Mesenchymal stem cell (in vitro differentiated cells and primary cell): Measurements from ENCODE around the gene ABCD3.

ENCODE experiments used
- DNase-seq: peaks from one replicate; pipeline ENCODE4 v3.0.0-alpha.2; 2013
- H2AFZ ChIP-seq: one replicate; pipeline ENCODE4 v1.6.1; 2013; ENCODE audit warnings: low read depth, mild to moderate bottlenecking, control low read depth, inconsistent platforms, low read length, moderate library complexity
- H2AK5ac ChIP-seq: 2 replicates; pipeline ENCODE4 v1.6.1; 2013; ENCODE audit warnings: low read length, moderate library complexity, mild to moderate bottlenecking, inconsistent platforms; ENCODE audit not compliant: severe bottlenecking
- H2BK120ac ChIP-seq: one replicate; pipeline ENCODE4 v1.6.1; 2013; ENCODE audit warnings: low read depth, mild to moderate bottlenecking, inconsistent platforms, low read length, moderate library complexity
- H2BK12ac ChIP-seq, 2 experiments: one replicate each; pipeline ENCODE4 v1.6.1; 2013; ENCODE audit warnings: inconsistent platforms in 2 of 2, low read length in 2 of 2, mild to moderate bottlenecking in 2 of 2, moderate library complexity in 2 of 2, control low read depth in 1 of 2
- H2BK15ac ChIP-seq: one replicate; pipeline ENCODE4 v1.6.1; 2013; ENCODE audit warnings: mild to moderate bottlenecking, low read depth, inconsistent platforms; ENCODE audit not compliant: poor library complexity, severe bottlenecking
- H2BK5ac ChIP-seq: 2 replicates; pipeline ENCODE4 v1.6.1; 2013; ENCODE audit warnings: low read depth, mild to moderate bottlenecking, low read length, control low read depth, inconsistent platforms; ENCODE audit not compliant: poor library complexity, severe bottlenecking
- H3K14ac ChIP-seq, 2 experiments: one replicate each; pipeline ENCODE4 v1.6.1; 2013; ENCODE audit warnings: inconsistent platforms in 2 of 2, low read length in 2 of 2, control low read depth in 1 of 2, mild to moderate bottlenecking in 1 of 2, moderate library complexity in 1 of 2
- H3K18ac ChIP-seq, 2 experiments: one replicate each; pipeline ENCODE4 v1.6.1; 2013; ENCODE audit warnings: inconsistent platforms in 2 of 2, low read length in 2 of 2, control low read depth in 1 of 2, low read depth in 1 of 2, mild to moderate bottlenecking in 1 of 2
- H3K23ac ChIP-seq, 2 experiments: one replicate each; pipeline ENCODE4 v1.6.1; 2013; ENCODE audit warnings: inconsistent platforms in 2 of 2, low read length in 2 of 2, mild to moderate bottlenecking in 2 of 2, moderate library complexity in 2 of 2, control low read depth in 1 of 2
- H3K27ac ChIP-seq: 2 replicates; pipeline ENCODE4 v1.5.1; 2013; ENCODE audit warnings: mild to moderate bottlenecking, moderate library complexity, low read length, control low read depth, inconsistent platforms; ENCODE audit not compliant: poor library complexity, severe bottlenecking
- H3K27me3 ChIP-seq, 2 experiments: 2 replicates each; pipeline versions ENCODE4 v1.6.1 to v1.7.0; 2013; ENCODE audit warnings: low read length in 2 of 2, mild to moderate bottlenecking in 2 of 2, moderate library complexity in 2 of 2, control low read depth in 1 of 2, inconsistent platforms in 1 of 2; ENCODE audit not compliant: control insufficient read depth in 1 of 2, insufficient read depth in 1 of 2
- H3K36me3 ChIP-seq, 2 experiments: 2 replicates each; pipeline versions ENCODE4 v1.6.1 to v1.7.0; 2013; ENCODE audit warnings: low read length in 2 of 2, control low read depth in 1 of 2, inconsistent platforms in 1 of 2, low read depth in 1 of 2, mild to moderate bottlenecking in 1 of 2; ENCODE audit not compliant: insufficient read depth in 2 of 2, control insufficient read depth in 1 of 2
- H3K4ac ChIP-seq, 2 experiments: one replicate each; pipeline ENCODE4 v1.6.1; 2013; ENCODE audit warnings: inconsistent platforms in 2 of 2, low read length in 2 of 2, mild to moderate bottlenecking in 2 of 2, moderate library complexity in 2 of 2, control low read depth in 1 of 2, low read depth in 1 of 2
- H3K4me1 ChIP-seq: 2 replicates; pipeline ENCODE4 v1.6.1; 2013; ENCODE audit warnings: low read depth, low read length, control low read depth; ENCODE audit not compliant: control insufficient read depth, insufficient read depth
- H3K4me2 ChIP-seq: 2 replicates; pipeline ENCODE4 v1.6.1; 2013; ENCODE audit warnings: low read length, mild to moderate bottlenecking, inconsistent platforms; ENCODE audit not compliant: poor library complexity, severe bottlenecking
- H3K4me3 ChIP-seq, 2 experiments: 2 replicates each; pipeline versions ENCODE4 v1.5.1 to v1.7.0; 2013; ENCODE audit warnings: low read length in 2 of 2, mild to moderate bottlenecking in 2 of 2, control low read depth in 1 of 2, low read depth in 1 of 2; ENCODE audit not compliant: insufficient read depth in 1 of 2
- H3K79me1 ChIP-seq: replicated peaks from 2 replicates; pipeline ENCODE4 v1.6.1; 2013; ENCODE audit warnings: mild to moderate bottlenecking, control low read depth, low read length, inconsistent platforms; ENCODE audit not compliant: poor library complexity, severe bottlenecking
- H3K9ac ChIP-seq: 2 replicates; pipeline ENCODE4 v1.7.0; 2013; ENCODE audit warnings: mild to moderate bottlenecking, low read length, moderate library complexity
- H3K9me3 ChIP-seq: 2 replicates; pipeline ENCODE4 v1.7.0; 2013; ENCODE audit warnings: mild to moderate bottlenecking, low read length; ENCODE audit not compliant: control insufficient read depth
- H4K8ac ChIP-seq: one replicate; pipeline ENCODE4 v1.6.1; 2013; ENCODE audit warnings: inconsistent platforms, mild to moderate bottlenecking, low read length, moderate library complexity
- H4K91ac ChIP-seq: one replicate; pipeline ENCODE4 v1.6.1; 2013; ENCODE audit warnings: mild to moderate bottlenecking, low read length, inconsistent platforms
- WGBS: methylation state at CpG from one replicate; pipeline ENCODE4 v1.1.7; 2013; ENCODE audit warnings: mixed read lengths; 5-methylcytosine and 5-hydroxymethylcytosine counted together

Gene ABCD3

GRCh38 chr1:94559921-94560320 is 141.7 kb downstream of the ABCD3 start:
- H3K4ac ChIP-seq, result peak overlapping the region in 1 of 2 experiments; percentile 19
- no peaks in the 10 kb centered on the region for H3K36me3 ChIP-seq
- H2AK5ac ChIP-seq, result no peak overlapping the region
- H3K4me3 ChIP-seq, result no peak overlapping the region
- peak overlapping the region; percentile 89 for H4K8ac ChIP-seq
- peaks cover 3% of the 10 kb centered on the region for H3K4me1 ChIP-seq
- WGBS, result 60% methylated on average over 1 of the region's 1 CpG
- no peak overlapping the region for H3K27ac ChIP-seq
- H2BK15ac ChIP-seq, result peak overlapping the region; percentile 23
- peak overlapping the region in 1 of 2 experiments; percentile 82 for H2BK12ac ChIP-seq
- no peaks in the 10 kb centered on the region for H3K27me3 ChIP-seq
- peak overlapping the region; percentile 59 for H2BK120ac ChIP-seq
- no peak overlapping the region for H3K9ac ChIP-seq
- no peaks in the 10 kb centered on the region for H3K79me1 ChIP-seq
- H3K18ac ChIP-seq, result peak overlapping the region; percentile 68 to 71
- peak overlapping the region; percentile 23 for H4K91ac ChIP-seq
- no peak overlapping the region for H3K14ac ChIP-seq
- H3K4me2 ChIP-seq, result no peak overlapping the region
- no peak for DNase-seq
- no peak overlapping the region for H3K23ac ChIP-seq
- H2BK5ac ChIP-seq, result peak overlapping the region; percentile 3
- H2AFZ ChIP-seq, result no peak overlapping the region
- no peaks in the 10 kb centered on the region for H3K9me3 ChIP-seq

GRCh38 chr1:94560333-94560732 is 142.1 kb downstream of the ABCD3 start:
- Histone ChIP-seq H2BK15ac (no peak overlapping the region), H3K4me3 (no peak overlapping the region), H3K18ac (peak overlapping the region in 1 of 2 experiments; percentile 68), H3K9me3 (no peaks in the 10 kb centered on the region), H3K9ac (no peak overlapping the region), H3K4me2 (no peak overlapping the region), H2AK5ac (no peak overlapping the region), H4K8ac (no peak overlapping the region), H3K4me1 (peaks cover 3% of the 10 kb centered on the region), H3K14ac (no peak overlapping the region), H4K91ac (no peak overlapping the region), H2AFZ (no peak overlapping the region), H3K79me1 (no peaks in the 10 kb centered on the region), H2BK5ac (no peak overlapping the region), H2BK12ac (no peak overlapping the region), H3K27ac (no peak overlapping the region), H3K4ac (no peak overlapping the region), H2BK120ac (peak overlapping the region; percentile 59), H3K27me3 (no peaks in the 10 kb centered on the region), H3K36me3 (no peaks in the 10 kb centered on the region), H3K23ac (no peak overlapping the region)
- no CpG with 5 or more reads among the region's 1 CpG for WGBS
- no peak for DNase-seq

- Histone ChIP-seq H3K4me2 (no peak overlapping the region), H2BK12ac (no peak overlapping the region), H3K23ac (no peak overlapping the region), H2BK5ac (no peak overlapping the region), H3K18ac (no peak overlapping the region), H3K4me1 (peaks cover 3% of the 10 kb centered on the region), H3K79me1 (no peaks in the 10 kb centered on the region), H3K27ac (no peak overlapping the region), H3K4me3 (no peak overlapping the region), H2BK120ac (no peak overlapping the region), H4K8ac (no peak overlapping the region), H3K36me3 (no peaks in the 10 kb centered on the region), H3K9ac (no peak overlapping the region), H3K4ac (no peak overlapping the region), H2AK5ac (no peak overlapping the region), H4K91ac (no peak overlapping the region), H2AFZ (no peak overlapping the region), H3K14ac (no peak overlapping the region), H3K27me3 (no peaks in the 10 kb centered on the region), H2BK15ac (no peak overlapping the region), H3K9me3 (no peaks in the 10 kb centered on the region)
- 73% methylated on average over 12 of the region's 12 CpGs for WGBS
- DNase-seq, result no peak
Measured at GRCh38 chr1:94562519-94563260, 144.5 kb downstream of the ABCD3 start.

GRCh38 chr1:94565901-94566300 is 147.7 kb downstream of the ABCD3 start:
- Histone ChIP-seq H3K4me2 (no peak overlapping the region), H2AK5ac (no peak overlapping the region), H3K4me3 (no peak overlapping the region), H4K8ac (no peak overlapping the region), H2BK5ac (no peak overlapping the region), H2BK120ac (no peak overlapping the region), H3K27ac (no peak overlapping the region), H3K36me3 (no peaks in the 10 kb centered on the region), H3K9ac (no peak overlapping the region), H3K18ac (no peak overlapping the region), H3K9me3 (peaks cover 11% of the 10 kb centered on the region), H3K79me1 (no peaks in the 10 kb centered on the region), H2AFZ (no peak overlapping the region), H3K4ac (no peak overlapping the region), H4K91ac (no peak overlapping the region), H3K4me1 (peaks cover 3% of the 10 kb centered on the region), H3K14ac (no peak overlapping the region), H3K27me3 (no peaks in the 10 kb centered on the region), H3K23ac (no peak overlapping the region), H2BK12ac (no peak overlapping the region), H2BK15ac (no peak overlapping the region)
- no CpG with 5 or more reads among the region's 2 CpGs for WGBS
- no peak for DNase-seq
